ENCODE results near the gene KCNQ4. TPM values are rescaled to one million over a fixed set of nuclear protein-coding genes. Genes with fewer than 3 reads are reported as not detected.

Gene KCNQ4
- total and polyA plus RNA-seq, 7 donors = 1.9 to 9.1 (median 4.6) TPM

GRCh38 chr1:40833979-40834378 is 50.4 kb downstream of the KCNQ4 start:
- intact Hi-C loops (cut with DNase I) = no loop called here
- Histone ChIP-seq H3K36me3 (ENCODE audit: insufficient read depth in 1 of 2, low read depth in 1 of 2) (peaks cover 0 to 41% of the 10 kb centered on the region in 2 donors), H3K4me1 (no peaks in the 10 kb centered on the region), H3K27me3 (ENCODE audit: insufficient read depth in 3 of 3, low read length in 2 of 3) (no peaks in the 10 kb centered on the region), H3K9me3 (no peaks in the 10 kb centered on the region), H3K27ac (no peak overlapping the region), H3K4me3 (no peak overlapping the region)
- WGBS, 3 donors = 73 to 82% (median 75%) methylated on average over 1 of the region's 1 CpG
- no peak for TF ChIP-seq CTCF (IDR thresholded peaks at IDR 0.05)
- ATAC-seq (no peak), DNase-seq (no peak)

- 65 to 76% (median 74%) methylated on average over 11 of the region's 11 CpGs for WGBS, 3 donors
- peaks cover 0 to 50% of the 10 kb centered on the region in 2 donors for H3K36me3 ChIP-seq (ENCODE audit: insufficient read depth in 1 of 2, low read depth in 1 of 2)
Observed at GRCh38 chr1:40834968-40835545, 51.5 kb downstream of the KCNQ4 start.

GRCh38 chr1:40836283-40836682 is 52.7 kb downstream of the KCNQ4 start:
- no peak for TF ChIP-seq CTCF (IDR thresholded peaks at IDR 0.05)
- H3K4me1 ChIP-seq = no peaks in the 10 kb centered on the region
- H3K9me3 ChIP-seq = no peaks in the 10 kb centered on the region
- 84 to 90% (median 87%) methylated on average over 4 of the region's 4 CpGs for WGBS, 3 donors
- H3K27ac ChIP-seq = no peak overlapping the region
- no peak overlapping the region for H3K4me3 ChIP-seq
- H3K36me3 ChIP-seq (ENCODE audit: insufficient read depth in 1 of 2, low read depth in 1 of 2) = peaks cover 0 to 50% of the 10 kb centered on the region in 2 donors
- intact Hi-C loops (cut with DNase I) = no loop called here
- no peaks in the 10 kb centered on the region for H3K27me3 ChIP-seq (ENCODE audit: insufficient read depth in 3 of 3, low read length in 2 of 3)
- no peak for DNase-seq
- ATAC-seq = no peak

More at GRCh38 chr1:40834968-40835545, 51.5 kb downstream of the KCNQ4 start:
- no peak for ATAC-seq
- intact Hi-C loops (cut with DNase I) = no loop called here
- Histone ChIP-seq H3K4me1 (no peaks in the 10 kb centered on the region), H3K27ac (no peak overlapping the region), H3K27me3 (ENCODE audit: insufficient read depth in 3 of 3, low read length in 2 of 3) (no peaks in the 10 kb centered on the region), H3K9me3 (no peaks in the 10 kb centered on the region), H3K4me3 (no peak overlapping the region)
- DNase-seq = no peak
- no peak for TF ChIP-seq CTCF (IDR thresholded peaks at IDR 0.05)

- H3K9me3 ChIP-seq = peaks cover 4% of the 10 kb centered on the region
- ATAC-seq (no peak), DNase-seq (no peak)
- no peak for TF ChIP-seq CTCF (IDR thresholded peaks at IDR 0.05)
- H3K36me3 ChIP-seq (ENCODE audit: insufficient read depth in 1 of 2, low read depth in 1 of 2) = peaks cover 0 to 50% of the 10 kb centered on the region in 2 donors
- whole genome bisulfite sequencing, 3 donors = 72 to 81% (median 73%) methylated on average over 16 to 24 of the region's 24 CpGs
- no peak overlapping the region for H3K4me3 ChIP-seq
- no peak overlapping the region for H3K27ac ChIP-seq
- no peaks in the 10 kb centered on the region for H3K27me3 ChIP-seq (ENCODE audit: insufficient read depth in 3 of 3, low read length in 2 of 3)
- intact Hi-C loops (cut with DNase I) = no loop called here
- no peaks in the 10 kb centered on the region for H3K4me1 ChIP-seq
Observed at GRCh38 chr1:40837601-40838000, 54.0 kb downstream of the KCNQ4 start.
